ENCODE data around the gene BRME1.

The BRME1 gene

DNA sequence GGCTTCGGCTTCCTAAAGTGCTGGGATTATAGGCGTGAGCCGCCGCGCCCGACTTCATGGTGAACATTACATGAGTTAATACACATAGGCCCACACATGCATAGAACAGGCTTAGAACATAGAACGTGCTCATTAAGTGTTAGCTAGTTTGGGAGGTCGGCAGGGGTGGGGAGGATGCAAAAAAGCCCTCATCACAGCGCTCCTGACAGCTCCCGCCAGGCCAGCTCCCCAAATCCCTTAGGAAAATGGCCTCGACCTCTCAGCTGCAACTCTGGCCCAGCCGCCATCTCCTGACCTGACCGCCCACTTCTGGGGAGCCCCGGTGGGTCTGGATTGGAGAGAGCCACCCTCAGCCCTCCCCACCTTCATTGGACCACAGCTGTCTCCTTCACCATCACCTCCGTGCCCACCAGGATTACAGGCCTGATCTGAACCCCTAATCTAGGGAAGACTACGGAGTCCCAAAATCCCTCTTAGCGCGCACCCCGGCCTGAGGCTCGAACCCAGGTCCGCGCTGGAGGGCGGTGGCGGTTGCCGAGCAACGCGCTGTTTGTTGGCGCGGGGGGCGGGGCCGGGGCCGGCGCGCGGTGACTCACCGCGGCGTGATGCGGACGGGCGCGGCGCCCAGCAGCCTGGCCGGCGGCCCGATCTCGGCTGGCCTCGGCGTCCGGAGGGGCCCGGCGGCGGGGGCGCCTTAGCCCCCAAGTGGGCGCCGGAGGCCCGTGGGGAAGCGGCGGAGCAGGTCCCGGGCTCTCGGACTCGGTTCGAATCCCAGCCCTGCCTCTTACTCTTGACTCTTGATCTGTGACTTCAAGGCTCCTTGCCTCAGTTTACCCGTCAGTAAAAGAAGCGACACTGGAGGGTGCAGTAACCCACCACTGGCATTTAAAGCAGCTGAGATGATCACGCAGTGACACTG is 55.7 kb downstream of the BRME1 start:
- Histone ChIP-seq H3K23ac (ENCODE audit: low read length) (no peak overlapping the region), H3K9me3 (ENCODE audit: insufficient read depth, low read depth, low read length) (no peaks in the 10 kb centered on the region), H3K4me1 (ENCODE audit: control insufficient read depth in 1 of 2, insufficient read depth in 2 of 2, low read length in 2 of 2) (peaks cover 48 to 51% of the 10 kb centered on the region in 2 experiments), H4K12ac (ENCODE audit: low read depth, low read length) (peak overlapping the region; percentile 69), H2BK5ac (ENCODE audit: low read depth, low read length, poor library complexity) (peak overlapping the region; percentile 100), H3K4me2 (ENCODE audit: low read length) (peak overlapping the region; percentile 13), H3K79me2 (ENCODE audit: control insufficient read depth, insufficient read depth, low read length, poor library complexity) (peaks cover 28% of the 10 kb centered on the region), H3K14ac (ENCODE audit: low read length) (peak overlapping the region; percentile 100), H3K18ac (ENCODE audit: low read length) (peak overlapping the region; percentile 99), H2BK120ac (ENCODE audit: insufficient read depth, low read length, poor library complexity) (peak overlapping the region; percentile 99), H3K36me3 (ENCODE audit: control insufficient read depth in 1 of 2, insufficient read depth in 2 of 2, low read length in 2 of 2) (no peaks in the 10 kb centered on the region), H3K27ac (ENCODE audit: low read depth, low read length) (peak overlapping the region; percentile 95), H4K91ac (ENCODE audit: low read depth, low read length) (peak overlapping the region; percentile 100), H2AK5ac (ENCODE audit: low read length) (peak overlapping the region; percentile 96), H4K8ac (ENCODE audit: low read depth, low read length) (peak overlapping the region; percentile 99), H3K4ac (ENCODE audit: low read depth, low read length) (peak overlapping the region; percentile 98), H3K79me1 (ENCODE audit: low read length) (peaks cover 72% of the 10 kb centered on the region), H2AFZ (ENCODE audit: insufficient read depth, low read length, poor library complexity) (peak overlapping the region; percentile 98), H3K27me3 (ENCODE audit: insufficient read depth, low read length) (no peaks in the 10 kb centered on the region), H3K9ac (ENCODE audit: low read length) (no peak overlapping the region), H3K4me3 (ENCODE audit: low read depth, low read length) (no peak overlapping the region), H2BK12ac (ENCODE audit: low read length) (peak overlapping the region; percentile 100)
- DNase-seq: peak; percentile 71 to 86
- WGBS (ENCODE audit: extremely low coverage, insufficient coverage, insufficient read length): no CpG with 5 or more reads among the region's 66 CpGs

GRCh38 chr19:13848798-13849676 is 56.9 kb downstream of the BRME1 start:
- Histone ChIP-seq H2AFZ (ENCODE audit: insufficient read depth, low read length, poor library complexity) (peak overlapping the region; percentile 47), H2AK5ac (ENCODE audit: low read length) (peak overlapping the region; percentile 99), H3K23ac (ENCODE audit: low read length) (no peak overlapping the region), H4K91ac (ENCODE audit: low read depth, low read length) (peak overlapping the region; percentile 91), H3K9ac (ENCODE audit: low read length) (no peak overlapping the region), H3K14ac (ENCODE audit: low read length) (peak overlapping the region; percentile 89), H4K8ac (ENCODE audit: low read depth, low read length) (peak overlapping the region; percentile 70), H3K27ac (ENCODE audit: low read depth, low read length) (peak overlapping the region; percentile 54), H3K27me3 (ENCODE audit: insufficient read depth, low read length) (no peaks in the 10 kb centered on the region), H3K4me3 (ENCODE audit: low read depth, low read length) (no peak overlapping the region), H3K79me1 (ENCODE audit: low read length) (peaks cover 75% of the 10 kb centered on the region), H2BK5ac (ENCODE audit: low read depth, low read length, poor library complexity) (peak overlapping the region; percentile 79), H3K4ac (ENCODE audit: low read depth, low read length) (peak overlapping the region; percentile 63), H3K18ac (ENCODE audit: low read length) (peak overlapping the region; percentile 60), H3K9me3 (ENCODE audit: insufficient read depth, low read depth, low read length) (no peaks in the 10 kb centered on the region), H3K79me2 (ENCODE audit: control insufficient read depth, insufficient read depth, low read length, poor library complexity) (peaks cover 28% of the 10 kb centered on the region), H2BK120ac (ENCODE audit: insufficient read depth, low read length, poor library complexity) (peak overlapping the region; percentile 97), H2BK12ac (ENCODE audit: low read length) (peak overlapping the region; percentile 100), H4K12ac (ENCODE audit: low read depth, low read length) (peak overlapping the region; percentile 13), H3K36me3 (ENCODE audit: control insufficient read depth in 1 of 2, insufficient read depth in 2 of 2, low read length in 2 of 2) (no peaks in the 10 kb centered on the region), H3K4me2 (ENCODE audit: low read length) (no peak overlapping the region), H3K4me1 (ENCODE audit: control insufficient read depth in 1 of 2, insufficient read depth in 2 of 2, low read length in 2 of 2) (peaks cover 53 to 61% of the 10 kb centered on the region in 2 experiments)
- DNase-seq: peak; percentile 28 to 66
- WGBS (ENCODE audit: extremely low coverage, insufficient coverage, insufficient read length): no CpG with 5 or more reads among the region's 16 CpGs

DNA sequence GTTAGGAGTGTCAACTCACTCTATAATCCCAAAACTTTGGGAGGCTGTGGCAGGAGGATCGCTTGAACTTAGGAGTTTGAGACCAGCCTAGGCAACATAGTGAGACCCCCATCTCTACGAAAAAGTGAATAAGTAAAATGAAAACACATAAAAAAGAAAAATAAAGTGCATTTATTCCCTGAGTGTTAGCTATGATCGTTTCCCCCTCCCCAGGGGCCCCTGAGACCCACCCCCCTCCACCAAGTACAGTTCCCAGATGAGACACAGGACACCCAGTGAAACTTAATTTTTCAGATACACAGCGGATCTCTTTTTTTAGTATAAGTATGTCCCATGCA is 57.6 kb downstream of the BRME1 start:
- Histone ChIP-seq H3K4me2 (ENCODE audit: low read length) (no peak overlapping the region), H3K23ac (ENCODE audit: low read length) (no peak overlapping the region), H2BK5ac (ENCODE audit: low read depth, low read length, poor library complexity) (peak overlapping the region; percentile 100), H3K27ac (ENCODE audit: low read depth, low read length) (peak overlapping the region; percentile 100), H4K12ac (ENCODE audit: low read depth, low read length) (no peak overlapping the region), H3K4me1 (ENCODE audit: control insufficient read depth in 1 of 2, insufficient read depth in 2 of 2, low read length in 2 of 2) (peaks cover 60 to 67% of the 10 kb centered on the region in 2 experiments), H3K9me3 (ENCODE audit: insufficient read depth, low read depth, low read length) (no peaks in the 10 kb centered on the region), H3K14ac (ENCODE audit: low read length) (peak overlapping the region; percentile 99), H3K4me3 (ENCODE audit: low read depth, low read length) (no peak overlapping the region), H2AFZ (ENCODE audit: insufficient read depth, low read length, poor library complexity) (no peak overlapping the region), H3K9ac (ENCODE audit: low read length) (no peak overlapping the region), H3K79me1 (ENCODE audit: low read length) (peaks cover 78% of the 10 kb centered on the region), H4K8ac (ENCODE audit: low read depth, low read length) (peak overlapping the region; percentile 100), H3K18ac (ENCODE audit: low read length) (peak overlapping the region; percentile 67), H3K4ac (ENCODE audit: low read depth, low read length) (peak overlapping the region; percentile 100), H2AK5ac (ENCODE audit: low read length) (peak overlapping the region; percentile 100), H3K79me2 (ENCODE audit: control insufficient read depth, insufficient read depth, low read length, poor library complexity) (peaks cover 30% of the 10 kb centered on the region), H2BK12ac (ENCODE audit: low read length) (peak overlapping the region; percentile 100), H3K27me3 (ENCODE audit: insufficient read depth, low read length) (no peaks in the 10 kb centered on the region), H3K36me3 (ENCODE audit: control insufficient read depth in 1 of 2, insufficient read depth in 2 of 2, low read length in 2 of 2) (no peaks in the 10 kb centered on the region), H4K91ac (ENCODE audit: low read depth, low read length) (peak overlapping the region; percentile 100), H2BK120ac (ENCODE audit: insufficient read depth, low read length, poor library complexity) (peak overlapping the region; percentile 100)
- DNase-seq: no peak
- no CpG with 5 or more reads among the region's 4 CpGs for WGBS (ENCODE audit: extremely low coverage, insufficient coverage, insufficient read length)
